IMR-90 (cell line): ENCODE data around the gene BTRC. TPM values are rescaled to one million over a fixed set of nuclear protein-coding genes. Genes with fewer than 3 reads are reported as not detected.

Experiments used
- ATAC-seq: fragments of 200-7000 bp; cut with Tn5 transposase; 2 replicates; pipeline ENCODE4 v1.9.1; 2020; ENCODE audit warnings: low read depth, mild to moderate bottlenecking, moderate library complexity
- BruUV-seq: library from RNA; stranded (reverse); fragments of 400-500 nt; replicated peaks from 2 replicates; lab custom pipeline; 2021; lab: Mats Ljungman, UMichigan
- CTCF ChIA-PET: fragments of 300-600 bp; formaldehyde crosslinking; extraction: SDS; loops from one replicate; lab custom pipeline; 2021; ENCODE audit warnings: antibody characterized with exemption; lab: Yijun Ruan, JAX
- POLR2A ChIA-PET: fragments of 300-600 bp; sonication (Branson Sonifier 250); formaldehyde crosslinking; loops from one replicate; lab custom pipeline; 2022; ENCODE audit warnings: antibody characterized with exemption; ENCODE audit not compliant: unreplicated experiment; lab: Charles Lee
- DNase-seq: peaks from one replicate; pipeline ENCODE4 v3.0.0; 2013
- H2AFZ ChIP-seq: replicated peaks from 2 replicates; pipeline ENCODE3; 2013; ENCODE audit warnings: low read length, mild to moderate bottlenecking; ENCODE audit not compliant: poor library complexity
- H2AK5ac ChIP-seq: 2 replicates; pipeline ENCODE4 v1.6.1; 2013; ENCODE audit warnings: low read depth, low read length, inconsistent platforms
- H2AK9ac ChIP-seq: replicated peaks from 2 replicates; pipeline ENCODE3; 2013; ENCODE audit warnings: mild to moderate bottlenecking, low read depth, low read length, moderate library complexity; ENCODE audit not compliant: poor library complexity
- H2BK120ac ChIP-seq: 2 replicates; pipeline ENCODE4 v1.6.1; 2013; ENCODE audit warnings: low read depth, low read length, inconsistent platforms
- H2BK15ac ChIP-seq: 3 replicates; pipeline ENCODE4 v1.6.1; 2013; ENCODE audit warnings: low read depth, low read length, inconsistent platforms
- H2BK20ac ChIP-seq: 2 replicates; pipeline ENCODE4 v1.6.1; 2013; ENCODE audit warnings: low read depth, mild to moderate bottlenecking, inconsistent platforms, low read length, moderate library complexity
- H2BK5ac ChIP-seq: 2 replicates; pipeline ENCODE4 v1.6.1; 2013; ENCODE audit warnings: mild to moderate bottlenecking, low read depth, low read length, inconsistent platforms; ENCODE audit not compliant: poor library complexity, severe bottlenecking
- H3K14ac ChIP-seq: replicated peaks from 2 replicates; pipeline ENCODE4 v1.6.1; 2013; ENCODE audit warnings: low read depth, low read length, inconsistent platforms
- H3K18ac ChIP-seq: 2 replicates; pipeline ENCODE4 v1.6.1; 2013; ENCODE audit warnings: low read depth, low read length, control low read depth
- H3K23ac ChIP-seq: 2 replicates; pipeline ENCODE4 v1.6.1; 2013; ENCODE audit warnings: low read depth, low read length, inconsistent platforms
- H3K27ac ChIP-seq: 2 replicates; pipeline ENCODE4 v1.5.1; 2013; ENCODE audit warnings: mild to moderate bottlenecking, control low read depth, low read length; ENCODE audit not compliant: insufficient read depth
- H3K27me3 ChIP-seq: 2 replicates; pipeline ENCODE4 v1.6.1; 2013; ENCODE audit warnings: low read length; ENCODE audit not compliant: control insufficient read depth, insufficient read depth
- H3K36me3 ChIP-seq: 2 replicates; pipeline ENCODE4 v1.6.1; 2013; ENCODE audit warnings: low read length, mixed read lengths; ENCODE audit not compliant: control insufficient read depth, insufficient read depth
- H3K4ac ChIP-seq: 2 replicates; pipeline ENCODE4 v1.6.1; 2013; ENCODE audit warnings: low read depth, low read length, inconsistent platforms
- H3K4me1 ChIP-seq: 2 replicates; pipeline ENCODE4 v1.6.1; 2013; ENCODE audit warnings: low read length, mixed read lengths; ENCODE audit not compliant: control insufficient read depth, insufficient read depth
- H3K4me2 ChIP-seq: 2 replicates; pipeline ENCODE4 v1.6.1; 2013; ENCODE audit warnings: low read depth, mild to moderate bottlenecking, control low read depth, low read length, moderate library complexity
- H3K4me3 ChIP-seq: 2 replicates; pipeline ENCODE4 v1.5.1; 2013; ENCODE audit warnings: low read depth, mild to moderate bottlenecking, control low read depth, low read length, moderate library complexity; ENCODE audit not compliant: insufficient read depth
- H3K56ac ChIP-seq: 2 replicates; pipeline ENCODE4 v1.6.1; 2013; ENCODE audit warnings: low read length, inconsistent platforms; ENCODE audit not compliant: insufficient read depth; ENCODE audit errors: extremely low read depth
- H3K79me1 ChIP-seq, 2 experiments: 2 replicates each; pipeline ENCODE4 v1.6.1; 2013; ENCODE audit warnings: low read length in 2 of 2, inconsistent platforms in 1 of 2, low read depth in 1 of 2
- H3K9ac ChIP-seq: 2 replicates; pipeline ENCODE4 v1.6.1; 2013; ENCODE audit warnings: low read depth, low read length, control low read depth
- H3K9me1 ChIP-seq: 2 replicates; pipeline ENCODE4 v1.6.1; 2013; ENCODE audit warnings: low read length, inconsistent platforms; ENCODE audit not compliant: insufficient read depth
- H3K9me3 ChIP-seq: 2 replicates; pipeline ENCODE4 v1.6.1; 2013; ENCODE audit warnings: low read length; ENCODE audit not compliant: control insufficient read depth, insufficient read depth
- H4K20me1 ChIP-seq: 2 replicates; pipeline ENCODE4 v1.6.1; 2013; ENCODE audit warnings: low read length, inconsistent platforms; ENCODE audit not compliant: insufficient read depth
- H4K5ac ChIP-seq: 2 replicates; pipeline ENCODE4 v1.6.1; 2013; ENCODE audit warnings: mild to moderate bottlenecking, low read depth, low read length, control low read depth
- H4K8ac ChIP-seq, 2 experiments: 2 replicates each; pipeline ENCODE4 v1.6.1; 2013; ENCODE audit warnings: low read depth in 2 of 2, low read length in 2 of 2, control low read depth in 1 of 2, inconsistent platforms in 1 of 2
- H4K91ac ChIP-seq: 2 replicates; pipeline ENCODE4 v1.6.1; 2013; ENCODE audit warnings: low read depth, low read length, inconsistent platforms; ENCODE audit not compliant: insufficient read depth
- BHLHE40 ChIP-seq: fragments of 150-350 bp; IDR thresholded peaks from 2 replicates; pipeline ENCODE4 v1.6.1; 2016; ENCODE audit warnings: mild to moderate bottlenecking, low read depth, low read length
- CEBPB ChIP-seq: IDR thresholded peaks from 2 replicates; pipeline ENCODE4 v1.6.1; 2012; ENCODE audit warnings: low read depth, low read length, improper control_type of control experiment
- CHD1 ChIP-seq: IDR thresholded peaks from 2 replicates; pipeline ENCODE4 v1.6.1; 2012; ENCODE audit warnings: low read depth, low read length, improper control_type of control experiment
- FOS ChIP-seq: fragments of 150-350 bp; IDR thresholded peaks from 2 replicates; pipeline ENCODE4 v1.6.1; 2016; ENCODE audit warnings: low read depth, low read length
- MAFK ChIP-seq: IDR thresholded peaks from 2 replicates; pipeline ENCODE4 v1.6.1; 2012; ENCODE audit warnings: low read depth, low read length, improper control_type of control experiment
- MAZ ChIP-seq: IDR thresholded peaks from 2 replicates; pipeline ENCODE4 v1.6.1; 2012; ENCODE audit warnings: low read depth, mild to moderate bottlenecking, low read length, improper control_type of control experiment, moderate library complexity, borderline replicate concordance
- MXI1 ChIP-seq: IDR thresholded peaks from 2 replicates; pipeline ENCODE4 v1.6.1; 2012; ENCODE audit warnings: low read depth, mild to moderate bottlenecking, low read length, moderate library complexity, borderline replicate concordance
- NFE2L2 ChIP-seq: fragments of 150-350 bp; IDR thresholded peaks from 2 replicates; pipeline ENCODE4 v1.6.1; 2016; ENCODE audit warnings: low read depth, mild to moderate bottlenecking, low read length
- RAD21 ChIP-seq: IDR thresholded peaks from 2 replicates; pipeline ENCODE4 v1.6.1; 2012; ENCODE audit warnings: low read length, improper control_type of control experiment
- RCOR1 ChIP-seq: IDR thresholded peaks from 2 replicates; pipeline ENCODE4 v1.6.1; 2012; ENCODE audit warnings: mild to moderate bottlenecking, low read length, improper control_type of control experiment; ENCODE audit not compliant: insufficient replicate concordance
- RFX5 ChIP-seq: IDR thresholded peaks from 2 replicates; pipeline ENCODE4 v1.8.0; 2012; ENCODE audit warnings: low read depth, mild to moderate bottlenecking, low read length, moderate library complexity
- SMC3 ChIP-seq: fragments of 150-350 bp; IDR thresholded peaks from 2 replicates; pipeline ENCODE4 v1.6.1; 2016; ENCODE audit warnings: low read depth, mild to moderate bottlenecking, antibody characterized with exemption, low read length, moderate library complexity
- WGBS, 2 experiments: methylation state at CpG; one replicate each; pipeline versions ENCODE4 v1.1.5 to v1.1.7; 2013; ENCODE audit warnings: missing lambda C conversion rate in 2 of 2; ENCODE audit not compliant: insufficient read length in 1 of 2; ENCODE audit errors: extremely low coverage in 2 of 2; 5-methylcytosine and 5-hydroxymethylcytosine counted together
- dilution Hi-C: fragments of 300-500 bp; cut with HindIII; formaldehyde crosslinking; loops from one replicate; pipeline ENCODE4 v1.14.3; 2018; ENCODE audit warnings: low sequenced_read_pairs; ENCODE audit not compliant: unreplicated experiment
- in situ Hi-C: fragments of 300-500 bp; cut with MboI; formaldehyde crosslinking; loops from 3 replicates; pipeline ENCODE4 v1.14.3; 2019; ENCODE audit warnings: low sequenced_read_pairs, inconsistent platforms, mixed read lengths
- intact Hi-C: fragments of 100-400 bp; cut with micrococcal nuclease; formaldehyde crosslinking; loops from 2 replicates; pipeline ENCODE4 v1.10.0; 2022
- polyA plus RNA-seq, 3 experiments: library from polyadenylated mRNA; depleted of rRNA; stranded (reverse); fragments of >200 nt; gene quantifications; 2 replicates each; pipeline ENCODE4 v1.2.3, GENCODE V29; 2012; ENCODE audit warnings: low replicate concordance in 1 of 3
- total RNA-seq: library from RNA; depleted of rRNA; stranded (reverse); fragments of >200 nt; gene quantifications from 2 replicates; pipeline ENCODE4 v1.2.3, GENCODE V29; 2012
- TF ChIP-seq, protein P1 (sequence below): conservative IDR thresholded peaks from 2 replicates; pipeline ENCODE4 v1.5.1; 2012; ENCODE audit warnings: mild to moderate bottlenecking, low read depth, low read length, improper control_type of control experiment
- TF ChIP-seq, protein P2 (sequence below): fragments of 150-350 bp; IDR thresholded peaks from 2 replicates; pipeline ENCODE4 v1.6.1; 2016; ENCODE audit warnings: low read depth, mild to moderate bottlenecking, low read length, moderate library complexity, borderline replicate concordance

Gene BTRC
- total and polyA plus RNA-seq, 2 of the 4 experiments (the other 2 are of a cell fraction) = 7.7 to 8.4 TPM

DNA sequence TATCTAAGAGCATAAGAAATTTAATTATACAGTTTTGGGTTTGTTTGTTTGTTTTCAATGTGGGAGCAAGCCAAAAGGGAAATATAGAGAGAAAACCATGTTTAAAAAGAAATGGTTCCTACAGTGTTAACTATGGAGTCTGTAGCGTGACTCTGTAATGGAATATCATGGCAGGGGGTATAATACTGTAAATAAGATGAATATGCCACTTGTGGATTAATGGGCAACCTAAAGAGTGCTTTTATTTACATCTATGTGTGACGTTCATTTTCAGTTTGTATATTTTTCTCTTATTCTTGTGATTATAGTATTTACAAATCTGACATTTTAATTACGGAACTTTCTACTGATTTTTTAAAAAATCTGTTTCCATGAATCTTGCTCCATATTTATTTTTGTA lies 138.2 kb downstream of the BTRC start:
- CTCF ChIA-PET = no interaction called here
- Histone ChIP-seq H2AK9ac (no peak overlapping the region), H3K4me3 (no peak overlapping the region), H3K18ac (no peak overlapping the region), H3K9me3 (no peaks in the 10 kb centered on the region), H3K79me1 (no peaks in the 10 kb centered on the region; a peak in 1 of 4 replicates), H2BK20ac (no peak overlapping the region), H3K4ac (no peak overlapping the region), H4K5ac (no peak overlapping the region), H3K27me3 (no peaks in the 10 kb centered on the region), H3K56ac (no peak overlapping the region), H3K4me2 (no peak overlapping the region), H4K20me1 (no peaks in the 10 kb centered on the region; the same call in 1 of the 2 replicates), H2BK15ac (no peak overlapping the region), H4K91ac (no peak overlapping the region), H2BK120ac (no peak overlapping the region), H3K23ac (no peak overlapping the region), H4K8ac (no peak overlapping the region), H2BK5ac (no peak overlapping the region), H3K4me1 (no peaks in the 10 kb centered on the region), H3K9ac (no peak overlapping the region), H3K27ac (no peak overlapping the region), H3K9me1 (no peaks in the 10 kb centered on the region), H2AK5ac (no peak overlapping the region), H2AFZ (no peak overlapping the region), H3K14ac (no peak overlapping the region), H3K36me3 (no peaks in the 10 kb centered on the region)
- intact Hi-C loops (loop anchor here (5.0 kb wide), 1 partner anchor 50 kb away; no protein-coding TSS in a partner anchor), dilution Hi-C loops (no loop called here), in situ Hi-C loops (no loop called here)
- POLR2A ChIA-PET = no interaction called here
- TF ChIP-seq SMC3 (no peak), FOS (no peak), NFE2L2 (no peak), BHLHE40 (no peak), CHD1 (no peak), MAZ (no peak), RAD21 (no peak), MAFK (no peak), MXI1 (no peak), RCOR1 (no peak), RFX5 (no peak), CEBPB (no peak)
- TF ChIP-seq, protein P1, sequence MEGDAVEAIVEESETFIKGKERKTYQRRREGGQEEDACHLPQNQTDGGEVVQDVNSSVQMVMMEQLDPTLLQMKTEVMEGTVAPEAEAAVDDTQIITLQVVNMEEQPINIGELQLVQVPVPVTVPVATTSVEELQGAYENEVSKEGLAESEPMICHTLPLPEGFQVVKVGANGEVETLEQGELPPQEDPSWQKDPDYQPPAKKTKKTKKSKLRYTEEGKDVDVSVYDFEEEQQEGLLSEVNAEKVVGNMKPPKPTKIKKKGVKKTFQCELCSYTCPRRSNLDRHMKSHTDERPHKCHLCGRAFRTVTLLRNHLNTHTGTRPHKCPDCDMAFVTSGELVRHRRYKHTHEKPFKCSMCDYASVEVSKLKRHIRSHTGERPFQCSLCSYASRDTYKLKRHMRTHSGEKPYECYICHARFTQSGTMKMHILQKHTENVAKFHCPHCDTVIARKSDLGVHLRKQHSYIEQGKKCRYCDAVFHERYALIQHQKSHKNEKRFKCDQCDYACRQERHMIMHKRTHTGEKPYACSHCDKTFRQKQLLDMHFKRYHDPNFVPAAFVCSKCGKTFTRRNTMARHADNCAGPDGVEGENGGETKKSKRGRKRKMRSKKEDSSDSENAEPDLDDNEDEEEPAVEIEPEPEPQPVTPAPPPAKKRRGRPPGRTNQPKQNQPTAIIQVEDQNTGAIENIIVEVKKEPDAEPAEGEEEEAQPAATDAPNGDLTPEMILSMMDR = no peak
- TF ChIP-seq, protein P2, sequence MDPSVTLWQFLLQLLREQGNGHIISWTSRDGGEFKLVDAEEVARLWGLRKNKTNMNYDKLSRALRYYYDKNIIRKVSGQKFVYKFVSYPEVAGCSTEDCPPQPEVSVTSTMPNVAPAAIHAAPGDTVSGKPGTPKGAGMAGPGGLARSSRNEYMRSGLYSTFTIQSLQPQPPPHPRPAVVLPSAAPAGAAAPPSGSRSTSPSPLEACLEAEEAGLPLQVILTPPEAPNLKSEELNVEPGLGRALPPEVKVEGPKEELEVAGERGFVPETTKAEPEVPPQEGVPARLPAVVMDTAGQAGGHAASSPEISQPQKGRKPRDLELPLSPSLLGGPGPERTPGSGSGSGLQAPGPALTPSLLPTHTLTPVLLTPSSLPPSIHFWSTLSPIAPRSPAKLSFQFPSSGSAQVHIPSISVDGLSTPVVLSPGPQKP = no peak
- WGBS, 2 experiments = no CpG with 5 or more reads among the region's 3 CpGs
- ATAC-seq (no peak), DNase-seq (no peak)
- no TSS peak for BruUV-seq
